Mesenchymal stem cell (in vitro differentiated cells and primary cell): Measurements from ENCODE around the gene SIK3. TPM values are rescaled to one million over a fixed set of nuclear protein-coding genes. Genes with fewer than 3 reads are reported as not detected.

Experiments used
- DNase-seq: peaks from one replicate; pipeline ENCODE4 v3.0.0-alpha.2; 2013
- H2AFZ ChIP-seq: one replicate; pipeline ENCODE4 v1.6.1; 2013; ENCODE audit warnings: low read depth, mild to moderate bottlenecking, control low read depth, inconsistent platforms, low read length, moderate library complexity
- H2AK5ac ChIP-seq: 2 replicates; pipeline ENCODE4 v1.6.1; 2013; ENCODE audit warnings: low read length, moderate library complexity, mild to moderate bottlenecking, inconsistent platforms; ENCODE audit not compliant: severe bottlenecking
- H2BK120ac ChIP-seq: one replicate; pipeline ENCODE4 v1.6.1; 2013; ENCODE audit warnings: low read depth, mild to moderate bottlenecking, inconsistent platforms, low read length, moderate library complexity
- H2BK12ac ChIP-seq, 2 experiments: one replicate each; pipeline ENCODE4 v1.6.1; 2013; ENCODE audit warnings: inconsistent platforms in 2 of 2, low read length in 2 of 2, mild to moderate bottlenecking in 2 of 2, moderate library complexity in 2 of 2, control low read depth in 1 of 2
- H2BK15ac ChIP-seq: one replicate; pipeline ENCODE4 v1.6.1; 2013; ENCODE audit warnings: mild to moderate bottlenecking, low read depth, inconsistent platforms; ENCODE audit not compliant: poor library complexity, severe bottlenecking
- H2BK5ac ChIP-seq: 2 replicates; pipeline ENCODE4 v1.6.1; 2013; ENCODE audit warnings: low read depth, mild to moderate bottlenecking, low read length, control low read depth, inconsistent platforms; ENCODE audit not compliant: poor library complexity, severe bottlenecking
- H3K14ac ChIP-seq, 2 experiments: one replicate each; pipeline ENCODE4 v1.6.1; 2013; ENCODE audit warnings: inconsistent platforms in 2 of 2, low read length in 2 of 2, control low read depth in 1 of 2, mild to moderate bottlenecking in 1 of 2, moderate library complexity in 1 of 2
- H3K18ac ChIP-seq, 2 experiments: one replicate each; pipeline ENCODE4 v1.6.1; 2013; ENCODE audit warnings: inconsistent platforms in 2 of 2, low read length in 2 of 2, control low read depth in 1 of 2, low read depth in 1 of 2, mild to moderate bottlenecking in 1 of 2
- H3K23ac ChIP-seq, 2 experiments: one replicate each; pipeline ENCODE4 v1.6.1; 2013; ENCODE audit warnings: inconsistent platforms in 2 of 2, low read length in 2 of 2, mild to moderate bottlenecking in 2 of 2, moderate library complexity in 2 of 2, control low read depth in 1 of 2
- H3K27ac ChIP-seq: 2 replicates; pipeline ENCODE4 v1.5.1; 2013; ENCODE audit warnings: mild to moderate bottlenecking, moderate library complexity, low read length, control low read depth, inconsistent platforms; ENCODE audit not compliant: poor library complexity, severe bottlenecking
- H3K27me3 ChIP-seq, 2 experiments: 2 replicates each; pipeline versions ENCODE4 v1.6.1 to v1.7.0; 2013; ENCODE audit warnings: low read length in 2 of 2, mild to moderate bottlenecking in 2 of 2, moderate library complexity in 2 of 2, control low read depth in 1 of 2, inconsistent platforms in 1 of 2; ENCODE audit not compliant: control insufficient read depth in 1 of 2, insufficient read depth in 1 of 2
- H3K36me3 ChIP-seq, 2 experiments: 2 replicates each; pipeline versions ENCODE4 v1.6.1 to v1.7.0; 2013; ENCODE audit warnings: low read length in 2 of 2, control low read depth in 1 of 2, inconsistent platforms in 1 of 2, low read depth in 1 of 2, mild to moderate bottlenecking in 1 of 2; ENCODE audit not compliant: insufficient read depth in 2 of 2, control insufficient read depth in 1 of 2
- H3K4ac ChIP-seq, 2 experiments: one replicate each; pipeline ENCODE4 v1.6.1; 2013; ENCODE audit warnings: inconsistent platforms in 2 of 2, low read length in 2 of 2, mild to moderate bottlenecking in 2 of 2, moderate library complexity in 2 of 2, control low read depth in 1 of 2, low read depth in 1 of 2
- H3K4me1 ChIP-seq: 2 replicates; pipeline ENCODE4 v1.6.1; 2013; ENCODE audit warnings: low read depth, low read length, control low read depth; ENCODE audit not compliant: control insufficient read depth, insufficient read depth
- H3K4me2 ChIP-seq: 2 replicates; pipeline ENCODE4 v1.6.1; 2013; ENCODE audit warnings: low read length, mild to moderate bottlenecking, inconsistent platforms; ENCODE audit not compliant: poor library complexity, severe bottlenecking
- H3K4me3 ChIP-seq, 2 experiments: 2 replicates each; pipeline versions ENCODE4 v1.5.1 to v1.7.0; 2013; ENCODE audit warnings: low read length in 2 of 2, mild to moderate bottlenecking in 2 of 2, control low read depth in 1 of 2, low read depth in 1 of 2; ENCODE audit not compliant: insufficient read depth in 1 of 2
- H3K79me1 ChIP-seq: replicated peaks from 2 replicates; pipeline ENCODE4 v1.6.1; 2013; ENCODE audit warnings: mild to moderate bottlenecking, control low read depth, low read length, inconsistent platforms; ENCODE audit not compliant: poor library complexity, severe bottlenecking
- H3K9ac ChIP-seq: 2 replicates; pipeline ENCODE4 v1.7.0; 2013; ENCODE audit warnings: mild to moderate bottlenecking, low read length, moderate library complexity
- H3K9me3 ChIP-seq: 2 replicates; pipeline ENCODE4 v1.7.0; 2013; ENCODE audit warnings: mild to moderate bottlenecking, low read length; ENCODE audit not compliant: control insufficient read depth
- H4K8ac ChIP-seq: one replicate; pipeline ENCODE4 v1.6.1; 2013; ENCODE audit warnings: inconsistent platforms, mild to moderate bottlenecking, low read length, moderate library complexity
- H4K91ac ChIP-seq: one replicate; pipeline ENCODE4 v1.6.1; 2013; ENCODE audit warnings: mild to moderate bottlenecking, low read length, inconsistent platforms
- WGBS: methylation state at CpG from one replicate; pipeline ENCODE4 v1.1.7; 2013; ENCODE audit warnings: mixed read lengths; 5-methylcytosine and 5-hydroxymethylcytosine counted together
- polyA plus RNA-seq, 2 experiments: library from polyadenylated mRNA; stranded (reverse); fragments of 200-250 nt; gene quantifications; one replicate each; pipeline ENCODE4 v1.2.3, GENCODE V29; 2013

Gene SIK3
- 8.4 TPM for polyA plus RNA-seq (2013, experiment 1 of 2)
- polyA plus RNA-seq (2013, experiment 2 of 2) = 8.2 TPM

DNA sequence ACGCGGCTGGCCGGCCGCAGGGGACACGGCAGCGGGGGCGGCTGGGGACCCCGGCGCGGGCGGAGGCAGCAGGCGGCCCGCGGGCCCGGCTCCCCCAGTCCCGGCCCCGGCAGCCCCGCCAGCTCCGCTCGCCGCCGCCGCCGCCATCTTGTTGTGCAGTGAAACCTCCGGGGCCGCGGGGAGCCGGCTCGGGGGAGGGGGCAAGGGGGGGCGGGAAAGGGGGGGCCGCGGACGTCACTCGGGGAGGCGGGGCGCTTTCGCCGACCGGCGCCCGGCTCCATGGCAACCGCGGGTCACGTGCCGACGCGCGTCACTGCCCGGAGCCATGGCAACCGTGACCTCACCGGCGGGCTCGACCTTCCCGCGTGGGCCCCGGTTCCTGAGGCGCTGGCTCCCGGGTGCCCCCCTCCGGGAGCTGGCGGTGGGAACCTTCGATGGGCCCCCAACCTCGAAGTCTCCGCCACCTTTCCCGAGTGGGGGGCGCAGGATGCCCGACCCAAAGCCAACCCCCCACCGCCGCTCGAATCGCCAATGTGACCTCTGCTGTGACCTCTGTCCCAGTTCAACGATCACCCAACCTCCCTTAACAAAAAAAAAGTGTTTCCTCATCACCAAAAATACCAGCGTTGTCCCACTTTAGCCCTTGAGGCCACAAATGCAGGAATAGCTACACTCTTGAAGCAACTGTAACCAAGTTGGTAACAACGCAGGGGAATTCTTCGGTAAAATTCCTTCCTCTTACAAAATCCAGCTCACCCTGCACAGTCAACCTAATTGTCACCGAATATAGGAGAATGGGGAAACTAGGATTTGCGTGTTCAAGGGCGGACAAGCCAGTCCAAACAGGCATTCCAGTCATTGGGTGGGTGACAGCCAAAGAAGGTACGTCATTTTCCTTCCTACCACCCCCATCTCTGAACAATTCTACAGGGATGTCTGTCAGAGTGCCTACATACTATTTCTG lies at the start of gene SIK3:
Gene SIK3, minus strand, starts transcription at position 160 of the 964 bp plus-strand sequence. Its CDS starts 13 bp downstream, at position 147.
- WGBS = 9% methylated on average over 53 of the region's 78 CpGs

GRCh38 chr11:117146521-117146920 lies 48.3 kb upstream of the SIK3 start:
- Histone ChIP-seq H3K18ac (no peak overlapping the region), H3K27me3 (no peaks in the 10 kb centered on the region), H3K9me3 (no peaks in the 10 kb centered on the region), H3K23ac (no peak overlapping the region), H2BK120ac (no peak overlapping the region), H2AFZ (no peak overlapping the region), H4K91ac (no peak overlapping the region), H3K27ac (peak overlapping the region; percentile 26), H2BK15ac (no peak overlapping the region), H2BK12ac (no peak overlapping the region), H3K36me3 (peaks cover 12 to 25% of the 10 kb centered on the region in 2 experiments), H3K4me1 (peaks cover 12% of the 10 kb centered on the region), H3K14ac (no peak overlapping the region), H4K8ac (no peak overlapping the region), H2AK5ac (no peak overlapping the region), H3K79me1 (no peaks in the 10 kb centered on the region), H3K4ac (no peak overlapping the region), H3K4me2 (peak overlapping the region; percentile 75), H3K9ac (peak overlapping the region; percentile 97), H3K4me3 (peak overlapping the region in 1 of 2 experiments; percentile 85), H2BK5ac (no peak overlapping the region)
- peak; percentile 48 for DNase-seq
- WGBS = 58% methylated on average over 10 of the region's 10 CpGs

More for the DNA sequence above, at the start of gene SIK3:
- no peaks in the 10 kb centered on the region for H3K36me3 ChIP-seq
- H3K4ac ChIP-seq = peak within 1 kb of the TSS; percentile 79 to 94
- H3K27ac ChIP-seq = peak within 1 kb of the TSS; percentile 36
- peak within 1 kb of the TSS; percentile 88 to 93 for H3K4me3 ChIP-seq
- peak within 1 kb of the TSS; percentile 80 for H4K91ac ChIP-seq
- H3K14ac ChIP-seq = peak within 1 kb of the TSS in 1 of 2 experiments; percentile 99
- DNase-seq = peak; percentile 92
- peak within 1 kb of the TSS; percentile 59 for H4K8ac ChIP-seq
- peak within 1 kb of the TSS in 1 of 2 experiments; percentile 96 for H3K23ac ChIP-seq
- H3K4me1 ChIP-seq = peaks cover 13% of the 10 kb centered on the region
- H2AK5ac ChIP-seq = peak within 1 kb of the TSS; percentile 57
- peak within 1 kb of the TSS; percentile 93 for H2AFZ ChIP-seq
- no peaks in the 10 kb centered on the region for H3K27me3 ChIP-seq
- peaks cover 10% of the 10 kb centered on the region for H3K79me1 ChIP-seq
- H3K9me3 ChIP-seq = no peaks in the 10 kb centered on the region
- peak within 1 kb of the TSS; percentile 96 for H3K4me2 ChIP-seq
- peak within 1 kb of the TSS; percentile 90 to 98 for H2BK12ac ChIP-seq
- H2BK15ac ChIP-seq = peak within 1 kb of the TSS; percentile 99
- peak within 1 kb of the TSS; percentile 90 for H2BK120ac ChIP-seq
- H3K9ac ChIP-seq = peak within 1 kb of the TSS; percentile 94
- peak within 1 kb of the TSS; percentile 91 to 99 for H3K18ac ChIP-seq
- no peak within 1 kb of the TSS for H2BK5ac ChIP-seq

DNA sequence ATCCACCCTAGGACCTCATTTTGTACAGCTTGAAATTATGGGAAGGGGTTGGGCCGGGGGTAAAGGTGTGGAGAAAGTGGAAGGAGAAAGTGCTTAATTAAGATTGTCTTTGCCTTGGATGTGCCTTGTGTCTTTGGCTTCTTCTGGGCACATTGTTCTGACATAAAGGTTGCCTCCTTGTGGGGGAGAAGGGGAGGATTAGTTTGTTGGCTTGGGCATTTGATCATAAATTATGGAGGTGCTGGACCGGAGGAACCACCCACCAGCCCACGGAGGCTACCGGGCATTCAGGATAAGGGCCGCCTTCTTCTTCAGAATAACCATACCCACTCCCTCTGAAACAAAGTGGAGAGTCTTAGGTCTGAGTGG lies 47.1 kb upstream of the SIK3 start:
- Histone ChIP-seq H2BK5ac (no peak overlapping the region), H2BK120ac (no peak overlapping the region), H3K23ac (no peak overlapping the region), H3K36me3 (peaks cover 12 to 23% of the 10 kb centered on the region in 2 experiments), H3K4me3 (peak overlapping the region; percentile 15 to 85), H3K9ac (peak overlapping the region; percentile 97), H4K8ac (no peak overlapping the region), H4K91ac (no peak overlapping the region), H3K4me1 (peaks cover 12% of the 10 kb centered on the region), H3K4me2 (peak overlapping the region; percentile 75), H2BK15ac (no peak overlapping the region), H2AK5ac (no peak overlapping the region), H2BK12ac (no peak overlapping the region), H3K79me1 (no peaks in the 10 kb centered on the region), H2AFZ (no peak overlapping the region), H3K14ac (no peak overlapping the region), H3K9me3 (no peaks in the 10 kb centered on the region), H3K27ac (peak overlapping the region; percentile 84), H3K4ac (no peak overlapping the region), H3K27me3 (no peaks in the 10 kb centered on the region), H3K18ac (no peak overlapping the region)
- DNase-seq = peak; percentile 68
- WGBS = 0% methylated on average over 1 of the region's 5 CpGs
